NCI-H2171 treated with DMSO at 0.1 percent for 48 hours (cell line): ENCODE results near the gene ZBP1.
A peak's percentile ranks its signal among the peaks of the same experiment; 100 is the strongest.

Source experiments
- DNase-seq: peaks from one replicate; lab custom pipeline; 2025; lab: John Stamatoyannopoulos, UW

Gene ZBP1

GRCh38 chr20:57598491-57598890 is 21.7 kb downstream of the ZBP1 start:
- DNase-seq, result no peak

- no peak for DNase-seq
These were observed 22.2 kb downstream of the ZBP1 start for GRCh38 chr20:57598060-57598459.

GRCh38 chr20:57596998-57597939 is 23.0 kb downstream of the ZBP1 start:
- peak; percentile 54 for DNase-seq

GRCh38 chr20:57596358-57596757 is 23.9 kb downstream of the ZBP1 start:
- DNase-seq, result no peak

- DNase-seq, result no peak
These were observed 24.9 kb downstream of the ZBP1 start for GRCh38 chr20:57595041-57596030.

- DNase-seq, result peak; percentile 30
These were observed 25.9 kb downstream of the ZBP1 start for GRCh38 chr20:57594092-57594951.

GRCh38 chr20:57593134-57593886 is 26.9 kb downstream of the ZBP1 start:
- no peak for DNase-seq

- no peak for DNase-seq
These were observed 27.7 kb downstream of the ZBP1 start for GRCh38 chr20:57592263-57593092.

GRCh38 chr20:57591289-57592229 is 28.7 kb downstream of the ZBP1 start:
- no peak for DNase-seq

- no peak for DNase-seq
These were observed 29.5 kb downstream of the ZBP1 start for GRCh38 chr20:57590485-57591288.

- no peak for DNase-seq
These were observed 30.3 kb downstream of the ZBP1 start for GRCh38 chr20:57589728-57590484.

- no peak for DNase-seq
These were observed 31.0 kb downstream of the ZBP1 start for GRCh38 chr20:57589123-57589727.

- no peak for DNase-seq
These were observed 31.6 kb downstream of the ZBP1 start for GRCh38 chr20:57588596-57588995.

- no peak for DNase-seq
These were observed 32.2 kb downstream of the ZBP1 start for GRCh38 chr20:57587989-57588377.

GRCh38 chr20:57587278-57587988 is 32.8 kb downstream of the ZBP1 start:
- no peak for DNase-seq

GRCh38 chr20:57586943-57587277 is 33.3 kb downstream of the ZBP1 start:
- DNase-seq, result no peak
